NCI-H1436 treated with DMSO at 0.1 percent for 48 hours (cell line): ENCODE measurements around the gene AKAP5.
"Not testable (repeated sequence)": the region's sequence is repeated elsewhere in the genome, so short reads cannot be mapped to it uniquely, and the experiment has no call there.

Source experiments
- DNase-seq: peaks from one replicate; lab custom pipeline; 2025; lab: John Stamatoyannopoulos, UW

AKAP5 gene

GRCh38 chr14:64502887-64503433 is 37.7 kb downstream of the AKAP5 start:
- no peak for DNase-seq

DNA sequence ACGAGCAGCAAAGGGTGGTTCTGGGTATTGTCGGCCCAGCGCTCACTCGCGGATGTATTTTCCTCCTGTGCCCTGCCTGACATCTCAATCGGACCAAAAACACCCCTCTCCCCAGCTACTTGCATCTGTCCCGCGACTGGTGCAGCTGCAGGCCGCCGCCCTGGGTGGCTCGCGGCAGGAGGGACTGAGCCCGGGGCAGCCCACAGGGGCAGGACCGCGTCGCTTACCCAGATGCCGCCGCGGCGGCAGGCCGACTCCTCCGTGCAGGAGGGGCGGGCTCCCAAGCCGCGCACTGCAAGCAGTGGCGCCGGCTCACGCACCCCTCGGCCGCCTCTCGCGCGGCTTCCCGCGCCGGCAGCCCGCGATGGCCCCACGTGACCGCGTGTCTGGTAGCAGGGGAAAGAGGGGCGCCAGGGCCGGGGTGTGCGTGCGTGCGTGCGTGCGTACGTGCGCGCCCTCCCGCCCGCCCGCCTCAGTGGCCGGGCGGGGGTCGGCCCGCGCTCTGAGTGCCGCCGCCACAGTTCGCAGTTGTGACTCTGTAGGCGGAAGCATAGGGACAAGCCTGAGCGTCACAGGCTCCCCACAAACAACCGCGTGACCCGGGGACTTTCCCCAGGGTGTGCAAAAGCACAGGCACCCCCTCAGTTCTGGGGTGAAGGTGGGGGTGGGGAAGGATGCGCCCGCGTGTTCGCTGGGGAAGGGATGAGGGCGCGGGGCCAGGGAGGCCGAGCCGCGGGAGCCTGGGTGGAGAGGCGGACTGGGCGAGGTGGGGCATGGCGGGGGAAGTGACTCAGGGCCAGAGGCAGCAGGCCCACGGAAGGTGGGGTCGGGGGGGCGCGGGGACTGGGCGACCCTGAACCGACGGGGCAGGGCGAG is 38.4 kb downstream of the AKAP5 start, which contains the start of gene ZBTB25:
Gene ZBTB25 (minus strand): TSS at position 405 of the 876 bp plus-strand sequence. CDS start 13,305 bp downstream, outside the sequence.
- peak; percentile 56 for DNase-seq

DNA sequence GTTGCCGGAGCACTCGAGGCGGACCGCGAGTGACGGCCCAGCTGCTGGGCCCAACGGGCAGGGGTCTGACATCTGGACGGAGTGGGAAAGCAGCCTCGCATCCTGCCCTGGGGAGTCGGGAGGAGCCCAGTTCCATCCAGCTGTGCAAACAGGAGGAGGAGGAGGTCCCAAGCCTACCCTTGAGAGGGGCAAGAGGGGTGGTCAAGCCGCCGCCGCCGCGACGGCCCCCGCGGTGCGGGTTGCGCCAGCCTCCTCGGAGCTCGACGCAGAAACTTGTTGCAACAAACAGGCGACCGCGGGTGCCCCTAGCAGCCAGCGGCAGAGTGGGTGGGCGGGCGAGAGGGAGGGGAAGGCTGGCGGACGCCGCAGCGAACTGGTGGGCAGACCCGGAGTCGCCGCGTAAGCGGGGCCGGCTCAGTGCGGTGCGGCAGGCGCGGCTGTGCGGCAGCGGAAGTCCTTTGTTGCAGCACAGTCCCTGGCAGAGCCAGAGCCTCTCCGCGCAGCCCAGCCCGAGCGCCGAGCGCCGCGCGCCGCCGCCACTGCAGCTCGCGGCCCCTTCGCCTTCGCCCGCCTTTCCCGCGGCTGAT is 39.1 kb downstream of the AKAP5 start, which contains the start of gene ZBTB1:
Gene ZBTB1 (plus strand): TSS at position 461 of the 587 bp plus-strand sequence. CDS start 16,735 bp downstream, outside the sequence.
- DNase-seq, result no peak

DNA sequence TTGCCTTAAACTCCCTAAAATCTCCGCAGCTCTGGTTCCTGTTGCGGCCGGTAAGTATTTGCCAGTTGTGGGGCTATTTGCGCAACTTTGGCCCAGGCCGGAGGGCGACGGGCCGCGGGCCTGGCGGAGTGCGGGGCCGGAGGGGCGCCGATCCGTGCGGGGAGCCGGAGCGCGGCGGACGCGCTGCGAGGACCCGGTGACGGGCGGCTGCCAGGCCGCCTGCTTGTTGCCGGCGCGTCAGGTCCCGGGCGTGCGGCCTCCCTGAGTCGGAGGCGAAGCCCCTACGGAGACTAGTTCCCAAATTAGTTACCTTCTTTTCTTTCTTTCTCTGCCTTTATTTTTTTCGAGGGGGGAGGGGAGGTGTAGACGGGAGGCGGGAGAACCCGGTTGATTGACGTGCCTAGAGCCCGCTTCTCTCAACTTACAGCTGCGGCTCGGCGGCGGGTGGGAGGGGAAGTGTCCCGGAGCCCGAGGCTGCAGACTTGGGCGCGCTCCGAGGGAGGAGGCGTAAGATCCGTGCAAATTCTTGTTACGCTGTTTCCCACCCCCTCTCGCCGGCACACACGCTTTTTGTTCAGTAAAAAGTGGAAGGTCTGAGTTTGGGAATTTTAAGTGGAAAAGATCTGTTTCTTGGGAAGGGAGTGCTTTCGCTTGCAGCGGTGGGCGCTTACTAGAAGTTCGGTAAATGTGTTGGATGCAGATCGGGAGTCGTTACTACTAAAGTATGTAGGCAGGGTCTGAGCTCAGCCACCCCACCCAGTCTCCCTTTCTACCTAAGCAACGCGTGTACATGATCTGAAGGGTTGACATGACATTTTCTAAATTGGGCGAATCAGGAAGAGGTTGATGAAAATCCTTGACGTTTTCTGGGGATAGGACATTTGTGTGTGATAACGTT is 39.8 kb downstream of the AKAP5 start:
- peak; percentile 48 for DNase-seq

DNA sequence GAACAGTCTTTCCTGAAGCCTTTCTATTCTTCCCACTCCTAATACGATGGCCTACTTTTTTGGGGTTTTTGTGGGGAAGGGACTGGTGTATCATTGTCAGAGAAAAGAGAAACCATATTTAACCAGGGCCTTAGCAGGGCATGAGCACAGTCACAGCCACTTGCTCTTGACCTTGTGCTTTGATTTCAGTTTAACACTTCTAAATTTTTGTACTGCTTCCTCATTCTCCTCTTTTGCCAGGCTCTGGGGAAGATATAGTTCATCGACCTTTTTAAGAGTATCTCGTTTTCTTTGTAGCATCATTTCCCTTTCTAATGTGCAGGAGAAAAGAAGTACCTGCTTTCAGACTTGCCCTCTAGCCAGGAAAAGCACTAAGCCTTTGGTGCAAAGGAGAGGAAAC is 41.4 kb downstream of the AKAP5 start:
- DNase-seq, result no peak

GRCh38 chr14:64507376-64508156 is 42.3 kb downstream of the AKAP5 start:
- DNase-seq, result no peak

DNA sequence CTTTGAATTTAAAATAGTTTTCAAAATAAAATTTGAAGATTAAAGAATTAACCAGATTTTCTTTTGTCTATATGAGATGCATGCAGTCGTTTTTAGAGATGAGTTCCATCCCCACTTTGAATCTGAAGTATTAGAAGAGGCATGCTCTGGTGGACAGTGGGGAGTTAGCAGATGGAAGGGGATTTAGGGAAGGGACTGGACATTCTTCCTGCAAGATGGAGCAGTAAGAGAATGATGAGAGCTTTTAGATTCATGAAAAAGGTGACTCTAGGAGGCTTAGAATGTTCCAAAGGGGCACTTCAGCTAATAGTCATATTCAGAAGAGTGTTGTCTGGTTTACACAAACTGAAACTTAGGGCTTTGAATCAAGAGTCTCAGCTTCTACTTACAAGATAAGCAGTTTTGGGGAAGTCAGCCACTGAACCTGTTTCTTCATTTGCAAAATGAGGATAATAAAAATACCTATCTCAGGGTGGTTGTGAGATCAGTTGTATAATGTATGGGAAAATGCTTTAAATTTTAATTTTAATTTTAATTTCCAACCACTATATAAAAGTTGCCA is 43.0 kb downstream of the AKAP5 start:
- no peak for DNase-seq

- DNase-seq, result no peak
These were observed 43.7 kb downstream of the AKAP5 start for GRCh38 chr14:64509036-64509435.

DNA sequence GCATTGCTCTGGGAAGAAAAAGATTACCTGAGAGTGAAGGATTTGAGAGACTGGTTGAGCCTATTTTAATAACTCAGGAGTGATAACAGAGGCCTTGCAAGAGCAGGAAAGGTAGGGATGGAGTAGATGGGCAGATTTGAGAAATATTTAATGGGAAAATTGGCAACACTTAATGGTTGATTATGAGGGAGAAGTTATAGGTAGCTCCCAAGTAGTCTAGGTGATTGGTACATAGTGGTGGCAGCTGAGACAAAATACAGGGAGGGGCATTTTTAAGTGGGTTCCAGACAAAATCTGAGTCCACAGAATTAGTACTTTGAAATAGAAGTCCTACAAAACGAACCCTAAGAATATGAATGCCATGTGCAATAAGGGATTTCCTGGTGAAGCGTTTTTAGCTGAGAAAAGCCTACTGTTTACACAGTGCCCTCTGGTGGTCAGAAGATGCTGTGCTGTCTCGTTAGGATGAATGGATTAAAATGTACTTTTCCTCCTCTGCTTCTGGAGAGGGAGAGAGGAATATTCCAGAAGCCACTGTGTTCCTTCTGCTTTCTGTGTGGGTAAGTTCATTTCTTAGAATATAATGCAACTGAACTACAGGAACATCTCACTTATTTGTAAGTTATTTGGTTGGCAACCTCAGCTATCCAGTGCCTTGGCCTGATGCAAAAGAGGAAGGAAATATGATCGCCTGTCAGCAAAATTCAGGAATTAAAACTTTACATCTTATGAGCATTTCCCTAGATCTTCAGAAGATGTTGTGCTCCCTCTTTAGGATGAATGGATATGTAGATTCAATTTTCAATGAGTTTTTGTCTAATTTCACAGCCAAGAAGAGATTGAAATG is 45.7 kb downstream of the AKAP5 start:
- peak; percentile 17 for DNase-seq

DNA sequence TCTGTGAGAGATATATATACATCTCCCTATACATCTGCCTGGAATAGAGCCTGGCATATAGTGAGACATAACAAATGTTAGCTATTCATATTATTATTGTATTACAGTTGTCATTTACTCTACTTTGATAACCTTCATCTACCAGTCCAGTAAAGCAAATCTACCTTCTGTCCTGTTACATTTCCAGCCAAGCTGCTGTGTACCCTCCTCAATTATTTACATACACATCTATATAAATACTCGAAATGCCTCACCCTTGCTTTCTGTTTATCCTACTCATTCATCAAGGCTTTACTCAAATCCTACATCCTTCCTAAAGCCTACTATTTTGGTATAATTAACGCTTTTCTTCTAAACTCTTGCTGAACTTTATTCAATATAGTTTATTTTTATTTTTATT is 48.0 kb downstream of the AKAP5 start:
- DNase-seq, result no peak

DNA sequence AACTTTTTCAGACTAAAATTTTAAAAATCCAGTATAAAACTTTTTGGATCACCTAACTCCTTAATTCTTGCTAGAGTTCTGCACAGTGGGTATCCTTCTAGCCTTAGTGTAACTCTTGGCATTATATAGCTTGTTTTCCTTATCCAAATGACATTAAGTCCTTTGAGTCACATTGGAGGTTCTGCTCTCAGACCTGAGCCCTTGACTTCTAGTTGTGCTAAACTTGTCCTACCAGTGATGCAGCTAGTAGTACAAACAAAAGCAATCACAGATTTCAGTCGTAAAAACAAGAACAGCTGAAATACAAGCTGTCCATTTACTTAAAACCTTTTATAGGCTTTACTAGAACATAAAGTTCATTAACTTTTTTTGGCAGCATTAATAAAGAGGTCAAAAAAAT is 49.8 kb downstream of the AKAP5 start:
- DNase-seq, result no peak

- DNase-seq, result no peak
These were observed 51.7 kb downstream of the AKAP5 start for GRCh38 chr14:64516969-64517368.

DNA sequence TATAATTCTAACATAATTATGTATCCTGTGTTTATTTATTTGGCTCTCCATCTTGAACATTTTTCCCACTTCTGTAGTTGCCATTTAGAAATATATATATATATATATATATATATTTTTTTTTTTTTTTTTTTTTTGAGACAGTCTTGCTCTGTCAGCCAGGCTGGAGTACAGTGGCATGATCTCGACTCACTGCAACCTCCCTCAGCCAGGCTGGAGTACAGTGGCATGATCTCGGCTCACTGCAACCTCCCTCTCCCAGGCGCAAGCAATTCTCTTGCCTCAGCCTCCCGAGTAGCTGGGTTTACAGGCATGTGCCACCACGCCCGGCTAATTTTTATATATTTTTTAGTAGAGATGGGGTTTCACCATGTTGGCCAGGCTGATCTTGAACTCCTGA is 52.4 kb downstream of the AKAP5 start:
- not testable (repeated sequence) for DNase-seq

- DNase-seq, result no peak
These were observed 52.9 kb downstream of the AKAP5 start for GRCh38 chr14:64518229-64518628.

DNA sequence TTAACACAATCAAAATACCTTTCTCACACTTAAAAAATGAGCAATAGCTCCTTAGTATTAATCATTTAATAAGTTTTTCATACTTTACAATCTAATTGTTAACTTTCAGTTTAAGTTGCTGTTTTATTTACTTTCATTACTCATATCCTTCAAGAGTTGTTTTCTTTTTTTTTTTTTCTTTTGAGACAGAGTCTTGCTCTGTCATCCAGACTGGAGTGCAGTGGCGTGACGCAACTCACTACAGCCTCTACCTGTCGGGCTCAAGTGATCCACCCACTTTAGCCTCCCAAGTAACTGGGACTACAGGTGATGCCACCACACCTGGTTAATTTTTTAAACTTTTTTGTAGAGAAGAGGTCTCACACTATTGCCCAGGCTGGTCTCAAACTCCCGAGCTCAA is 55.4 kb downstream of the AKAP5 start:
- no peak for DNase-seq

DNA sequence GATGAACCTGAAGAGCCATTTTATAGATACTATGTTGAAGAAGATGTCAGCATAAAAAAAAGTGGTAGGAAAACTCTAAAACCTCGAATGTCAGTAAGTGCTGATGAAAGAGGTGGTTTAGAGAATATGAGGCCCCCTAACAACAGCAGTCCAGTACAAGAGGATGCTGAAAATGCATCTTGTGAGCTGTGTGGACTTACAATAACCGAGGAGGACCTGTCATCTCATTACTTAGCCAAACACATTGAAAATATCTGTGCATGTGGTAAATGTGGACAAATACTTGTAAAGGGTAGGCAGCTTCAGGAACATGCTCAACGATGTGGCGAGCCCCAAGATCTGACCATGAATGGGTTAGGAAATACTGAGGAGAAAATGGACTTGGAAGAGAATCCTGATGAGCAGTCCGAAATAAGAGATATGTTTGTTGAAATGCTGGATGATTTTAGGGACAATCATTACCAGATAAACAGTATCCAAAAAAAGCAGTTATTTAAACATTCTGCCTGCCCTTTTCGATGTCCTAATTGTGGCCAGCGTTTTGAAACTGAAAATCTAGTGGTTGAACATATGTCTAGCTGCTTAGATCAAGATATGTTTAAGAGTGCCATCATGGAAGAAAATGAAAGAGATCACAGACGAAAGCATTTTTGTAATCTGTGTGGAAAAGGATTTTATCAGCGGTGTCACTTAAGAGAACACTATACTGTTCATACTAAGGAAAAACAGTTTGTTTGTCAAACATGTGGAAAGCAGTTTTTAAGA is 57.5 kb downstream of the AKAP5 start:
- DNase-seq, result no peak
